ENCODE data around the gene ZBTB20. TPM values are rescaled to one million over a fixed set of nuclear protein-coding genes. Genes with fewer than 3 reads are reported as not detected.

ZBTB20 gene
- total RNA-seq, 1 experiment from 2014 or later, result 3.7 TPM

DNA sequence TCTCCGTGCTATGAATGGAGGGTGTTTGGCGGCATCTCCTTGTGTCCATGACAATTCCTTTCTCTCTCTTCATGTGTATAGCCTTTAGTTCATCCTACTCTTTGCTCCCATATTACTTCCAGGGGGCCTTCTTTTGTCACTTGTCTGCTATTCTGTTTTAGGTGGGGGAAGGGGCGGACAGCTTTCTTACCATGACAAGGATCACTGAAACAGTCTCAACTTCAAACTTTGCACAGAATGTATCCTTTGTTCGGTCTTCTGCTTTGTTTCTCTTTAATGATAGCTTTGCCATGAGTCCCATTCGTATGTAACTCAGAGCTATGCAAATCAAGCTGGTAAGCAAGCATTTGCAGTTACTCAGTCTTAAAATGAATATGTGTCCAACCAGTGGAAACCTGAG is 559.1 kb downstream of the ZBTB20 start:
- DNase-seq, result no peak
- BruUV-seq (replicated peaks), result no TSS peak
- no peaks in the 10 kb centered on the region for H3K9me3 ChIP-seq (ENCODE audit: low read length)
- no peaks in the 10 kb centered on the region for H3K4me1 ChIP-seq (ENCODE audit: insufficient read depth, low read length)
- no peaks in the 10 kb centered on the region for H3F3A ChIP-seq (ENCODE audit: low read length, unreplicated experiment)
- no peak overlapping the region for H3K9ac ChIP-seq (ENCODE audit: low read length)
- TF ChIP-seq EZH2phosphoT487 (IDR thresholded peaks at IDR 0.05; ENCODE audit: borderline replicate concordance, low read length), result no peak
- TF ChIP-seq, protein P1, sequence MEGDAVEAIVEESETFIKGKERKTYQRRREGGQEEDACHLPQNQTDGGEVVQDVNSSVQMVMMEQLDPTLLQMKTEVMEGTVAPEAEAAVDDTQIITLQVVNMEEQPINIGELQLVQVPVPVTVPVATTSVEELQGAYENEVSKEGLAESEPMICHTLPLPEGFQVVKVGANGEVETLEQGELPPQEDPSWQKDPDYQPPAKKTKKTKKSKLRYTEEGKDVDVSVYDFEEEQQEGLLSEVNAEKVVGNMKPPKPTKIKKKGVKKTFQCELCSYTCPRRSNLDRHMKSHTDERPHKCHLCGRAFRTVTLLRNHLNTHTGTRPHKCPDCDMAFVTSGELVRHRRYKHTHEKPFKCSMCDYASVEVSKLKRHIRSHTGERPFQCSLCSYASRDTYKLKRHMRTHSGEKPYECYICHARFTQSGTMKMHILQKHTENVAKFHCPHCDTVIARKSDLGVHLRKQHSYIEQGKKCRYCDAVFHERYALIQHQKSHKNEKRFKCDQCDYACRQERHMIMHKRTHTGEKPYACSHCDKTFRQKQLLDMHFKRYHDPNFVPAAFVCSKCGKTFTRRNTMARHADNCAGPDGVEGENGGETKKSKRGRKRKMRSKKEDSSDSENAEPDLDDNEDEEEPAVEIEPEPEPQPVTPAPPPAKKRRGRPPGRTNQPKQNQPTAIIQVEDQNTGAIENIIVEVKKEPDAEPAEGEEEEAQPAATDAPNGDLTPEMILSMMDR (conservative IDR thresholded peaks at IDR 0.05; ENCODE audit: low read depth, low read length), result no peak
- TF ChIP-seq EZH2 (IDR thresholded peaks at IDR 0.05; ENCODE audit: low read length, unreplicated experiment), result no peak
- ATAC-seq, result no peak
- no peaks in the 10 kb centered on the region for H3K9me2 ChIP-seq (replicated peaks; ENCODE audit: low read length)
- H4K20me1 ChIP-seq (ENCODE audit: low read length), result no peaks in the 10 kb centered on the region
- H3K27me3 ChIP-seq (ENCODE audit: low read length), result no peaks in the 10 kb centered on the region
- POLR2A ChIA-PET (ENCODE audit: unreplicated experiment), result no interaction called here
- H3K4me2 ChIP-seq (ENCODE audit: low read length), result no peak overlapping the region
- no peaks in the 10 kb centered on the region for H3K36me3 ChIP-seq (ENCODE audit: low read depth, low read length)
- CTCF ChIA-PET, result no interaction called here
- H3K4me3 ChIP-seq (ENCODE audit: low read length), result no peak overlapping the region
- no peak overlapping the region for H3K27ac ChIP-seq (ENCODE audit: low read length)
- H2AFZ ChIP-seq (ENCODE audit: low read length), result no peak overlapping the region
- intact Hi-C loops (cut with micrococcal nuclease), result no loop called here
- H3K79me2 ChIP-seq (ENCODE audit: low read length), result no peaks in the 10 kb centered on the region

DNA sequence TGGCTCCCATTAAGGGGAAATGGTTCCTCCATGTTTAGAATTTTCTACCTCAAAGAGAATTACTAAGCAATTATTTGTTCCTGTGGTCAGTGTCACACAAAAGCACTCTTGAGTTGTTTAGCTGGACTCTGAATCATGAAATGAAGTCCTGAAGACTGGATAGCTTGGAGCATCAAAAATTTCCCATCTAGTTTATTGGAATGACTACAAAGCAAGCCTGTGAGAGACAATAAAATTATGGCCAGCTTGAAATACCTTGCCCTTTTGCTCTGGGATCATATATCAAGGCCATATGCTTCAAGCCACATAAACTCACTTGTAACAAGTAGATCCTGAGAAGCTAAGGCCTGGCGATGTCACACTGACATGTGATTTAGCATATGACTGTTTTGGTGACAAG is 561.0 kb downstream of the ZBTB20 start:
- H3K79me2 ChIP-seq (ENCODE audit: low read length), result no peaks in the 10 kb centered on the region

GRCh38 chr3:114585687-114586086 is 561.4 kb downstream of the ZBTB20 start:
- Histone ChIP-seq H3K27ac (ENCODE audit: low read length) (no peak overlapping the region), H3K36me3 (ENCODE audit: low read depth, low read length) (no peaks in the 10 kb centered on the region), H3F3A (ENCODE audit: low read length, unreplicated experiment) (no peaks in the 10 kb centered on the region), H2AFZ (ENCODE audit: low read length) (no peak overlapping the region), H3K9me3 (ENCODE audit: low read length) (no peaks in the 10 kb centered on the region), H4K20me1 (ENCODE audit: low read length) (no peaks in the 10 kb centered on the region), H3K4me3 (ENCODE audit: low read length) (no peak overlapping the region), H3K27me3 (ENCODE audit: low read length) (no peaks in the 10 kb centered on the region), H3K79me2 (ENCODE audit: low read length) (no peaks in the 10 kb centered on the region), H3K4me2 (ENCODE audit: low read length) (no peak overlapping the region), H3K4me1 (ENCODE audit: insufficient read depth, low read length) (no peaks in the 10 kb centered on the region), H3K9me2 (replicated peaks; ENCODE audit: low read length) (no peaks in the 10 kb centered on the region), H3K9ac (ENCODE audit: low read length) (no peak overlapping the region)
- DNase-seq (no peak), ATAC-seq (no peak)
- POLR2A ChIA-PET (ENCODE audit: unreplicated experiment), result no interaction called here
- BruUV-seq (replicated peaks), result no TSS peak
- TF ChIP-seq EZH2 (IDR thresholded peaks at IDR 0.05; ENCODE audit: low read length, unreplicated experiment) (no peak), EZH2phosphoT487 (IDR thresholded peaks at IDR 0.05; ENCODE audit: borderline replicate concordance, low read length) (no peak)
- TF ChIP-seq, protein P1 (conservative IDR thresholded peaks at IDR 0.05; ENCODE audit: low read depth, low read length), result no peak
- CTCF ChIA-PET, result no interaction called here
- intact Hi-C loops (cut with micrococcal nuclease), result no loop called here

More for the DNA sequence above, 561.0 kb downstream of the ZBTB20 start:
- ATAC-seq (peak; percentile 57), DNase-seq (peak; percentile 10)
- ChIA-PET POLR2A (ENCODE audit: unreplicated experiment) (no interaction called here), CTCF (no interaction called here)
- Histone ChIP-seq H3F3A (ENCODE audit: low read length, unreplicated experiment) (no peaks in the 10 kb centered on the region), H3K36me3 (ENCODE audit: low read depth, low read length) (no peaks in the 10 kb centered on the region), H2AFZ (ENCODE audit: low read length) (no peak overlapping the region), H3K4me3 (ENCODE audit: low read length) (no peak overlapping the region), H3K4me1 (ENCODE audit: insufficient read depth, low read length) (no peaks in the 10 kb centered on the region), H3K9me3 (ENCODE audit: low read length) (no peaks in the 10 kb centered on the region), H4K20me1 (ENCODE audit: low read length) (no peaks in the 10 kb centered on the region), H3K4me2 (ENCODE audit: low read length) (no peak overlapping the region), H3K9ac (ENCODE audit: low read length) (no peak overlapping the region), H3K27me3 (ENCODE audit: low read length) (no peaks in the 10 kb centered on the region), H3K27ac (ENCODE audit: low read length) (no peak overlapping the region), H3K9me2 (replicated peaks; ENCODE audit: low read length) (no peaks in the 10 kb centered on the region)
- TF ChIP-seq EZH2 (IDR thresholded peaks at IDR 0.05; ENCODE audit: low read length, unreplicated experiment) (no peak), EZH2phosphoT487 (IDR thresholded peaks at IDR 0.05; ENCODE audit: borderline replicate concordance, low read length) (no peak)
- TF ChIP-seq, protein P1 (conservative IDR thresholded peaks at IDR 0.05; ENCODE audit: low read depth, low read length), result no peak
- BruUV-seq (replicated peaks), result no TSS peak
- intact Hi-C loops (cut with micrococcal nuclease), result no loop called here

All from PC-3 (cell line).